GM12875 (cell line): ENCODE data around the gene PRR18.

Experiments used
- H3K4me3 ChIP-seq: one replicate; pipeline ENCODE4 v1.5.1; 2011; ENCODE audit warnings: low read depth, low read length, control low read depth
- TF ChIP-seq, protein P1 (sequence below): IDR thresholded peaks from 2 replicates; pipeline ENCODE4 v1.5.1; 2011; ENCODE audit warnings: low read depth, mild to moderate bottlenecking, control low read depth, inconsistent platforms, low read length, moderate library complexity, borderline replicate concordance; ENCODE audit not compliant: insufficient read depth

The PRR18 gene

DNA sequence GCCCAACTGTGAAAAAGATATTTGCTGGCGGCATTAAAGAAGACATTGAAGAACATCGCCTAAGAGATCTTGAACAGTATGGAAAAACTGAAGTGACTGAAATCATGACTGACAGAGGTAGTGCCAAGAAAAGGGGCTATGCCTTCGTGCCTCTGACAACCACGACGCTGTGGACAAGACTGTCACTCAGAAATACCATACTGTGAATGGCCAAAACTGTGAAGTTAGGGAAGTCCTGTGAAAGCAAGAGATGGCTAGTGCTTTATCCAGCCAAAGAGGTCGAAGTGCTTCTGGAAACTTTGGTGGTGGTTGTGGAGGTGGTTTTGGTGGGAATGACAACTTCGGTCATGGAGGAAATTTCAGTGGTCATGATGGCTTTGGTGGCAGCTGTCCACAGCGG, 26.7 kb upstream of the PRR18 start:
- no peak overlapping the region for H3K4me3 ChIP-seq
- TF ChIP-seq, protein P1, sequence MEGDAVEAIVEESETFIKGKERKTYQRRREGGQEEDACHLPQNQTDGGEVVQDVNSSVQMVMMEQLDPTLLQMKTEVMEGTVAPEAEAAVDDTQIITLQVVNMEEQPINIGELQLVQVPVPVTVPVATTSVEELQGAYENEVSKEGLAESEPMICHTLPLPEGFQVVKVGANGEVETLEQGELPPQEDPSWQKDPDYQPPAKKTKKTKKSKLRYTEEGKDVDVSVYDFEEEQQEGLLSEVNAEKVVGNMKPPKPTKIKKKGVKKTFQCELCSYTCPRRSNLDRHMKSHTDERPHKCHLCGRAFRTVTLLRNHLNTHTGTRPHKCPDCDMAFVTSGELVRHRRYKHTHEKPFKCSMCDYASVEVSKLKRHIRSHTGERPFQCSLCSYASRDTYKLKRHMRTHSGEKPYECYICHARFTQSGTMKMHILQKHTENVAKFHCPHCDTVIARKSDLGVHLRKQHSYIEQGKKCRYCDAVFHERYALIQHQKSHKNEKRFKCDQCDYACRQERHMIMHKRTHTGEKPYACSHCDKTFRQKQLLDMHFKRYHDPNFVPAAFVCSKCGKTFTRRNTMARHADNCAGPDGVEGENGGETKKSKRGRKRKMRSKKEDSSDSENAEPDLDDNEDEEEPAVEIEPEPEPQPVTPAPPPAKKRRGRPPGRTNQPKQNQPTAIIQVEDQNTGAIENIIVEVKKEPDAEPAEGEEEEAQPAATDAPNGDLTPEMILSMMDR: no peak

DNA sequence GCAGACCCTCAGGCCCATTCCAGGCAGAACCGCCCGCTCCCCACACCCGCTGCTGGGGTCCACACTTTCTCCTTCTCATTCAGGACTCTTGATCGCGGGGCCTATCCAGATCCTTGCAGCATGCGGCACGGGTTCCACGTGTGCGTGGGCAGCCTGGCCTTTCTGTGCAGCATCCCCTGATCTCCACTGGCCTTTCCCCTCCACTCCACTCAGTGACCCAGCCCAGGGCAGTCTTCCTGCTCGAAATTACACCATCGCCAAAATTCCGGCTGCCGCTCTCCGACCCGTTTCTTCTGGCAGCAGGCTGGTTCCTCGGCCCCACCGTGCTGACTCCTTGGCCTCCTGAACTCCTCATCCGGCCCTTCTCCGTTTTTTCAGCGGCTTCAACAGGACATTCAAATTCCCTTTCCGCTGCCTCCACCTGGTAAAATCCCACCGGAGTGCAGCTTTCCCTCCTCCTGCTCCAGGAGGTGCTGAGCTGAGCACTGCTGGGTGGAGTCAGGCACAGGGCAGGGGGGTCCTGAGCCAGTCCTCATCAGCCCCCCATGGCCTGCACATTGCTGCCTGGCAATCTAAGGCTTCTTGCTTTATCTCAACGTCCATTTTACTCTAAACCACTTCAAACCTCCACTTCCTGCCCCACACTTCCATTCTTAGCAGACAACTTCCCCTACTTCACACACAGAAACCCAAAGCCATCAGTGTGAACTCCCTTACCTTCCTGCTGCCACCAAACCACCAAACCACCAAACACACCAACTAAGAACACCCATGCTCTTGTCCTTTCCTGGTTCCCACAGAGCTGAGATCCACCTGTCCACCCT, 25.2 kb upstream of the PRR18 start:
- TF ChIP-seq, protein P1: no peak
- no peak overlapping the region for H3K4me3 ChIP-seq

DNA sequence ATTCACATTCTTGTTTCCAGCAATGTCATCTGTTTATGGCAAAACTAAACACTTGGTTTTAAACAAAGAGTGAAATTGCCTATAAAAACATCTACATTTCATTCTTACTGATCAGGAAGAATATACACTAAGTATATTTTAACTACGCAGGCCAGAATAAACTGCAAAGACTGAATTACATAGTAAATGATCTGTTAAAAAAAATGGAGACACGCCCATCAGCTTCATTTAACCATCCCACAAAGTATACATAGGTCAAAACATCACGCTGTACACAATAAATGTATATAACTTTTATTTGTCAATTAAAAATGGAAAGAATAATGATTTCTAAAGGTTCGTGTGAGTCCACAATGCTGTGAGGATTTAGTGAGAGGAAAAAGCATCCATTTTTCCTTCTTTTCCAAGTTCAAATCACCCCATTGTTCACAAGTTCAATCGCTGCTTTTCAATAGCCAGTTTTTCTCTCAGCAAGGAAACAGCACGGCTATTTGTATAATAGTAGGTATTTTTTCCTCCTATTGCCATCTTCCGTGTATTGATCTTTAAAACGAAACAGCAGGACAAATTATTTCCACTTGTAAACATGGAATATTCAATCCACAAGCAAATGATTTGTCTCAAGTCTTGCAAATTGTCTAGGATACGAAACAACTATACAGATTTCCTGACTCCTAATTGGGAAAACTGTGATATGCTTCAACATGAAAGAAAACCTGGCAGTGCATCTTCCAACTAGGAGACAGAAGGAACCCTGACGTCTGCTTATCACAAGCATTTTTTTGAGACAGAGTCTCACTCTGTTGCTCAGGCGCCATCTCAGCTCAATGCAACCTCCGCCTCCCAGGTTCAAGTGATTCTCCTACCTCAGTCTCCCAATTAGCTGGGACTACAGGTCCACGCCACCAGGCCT, 23.6 kb upstream of the PRR18 start:
- no peak overlapping the region for H3K4me3 ChIP-seq
- TF ChIP-seq, protein P1: no peak

DNA sequence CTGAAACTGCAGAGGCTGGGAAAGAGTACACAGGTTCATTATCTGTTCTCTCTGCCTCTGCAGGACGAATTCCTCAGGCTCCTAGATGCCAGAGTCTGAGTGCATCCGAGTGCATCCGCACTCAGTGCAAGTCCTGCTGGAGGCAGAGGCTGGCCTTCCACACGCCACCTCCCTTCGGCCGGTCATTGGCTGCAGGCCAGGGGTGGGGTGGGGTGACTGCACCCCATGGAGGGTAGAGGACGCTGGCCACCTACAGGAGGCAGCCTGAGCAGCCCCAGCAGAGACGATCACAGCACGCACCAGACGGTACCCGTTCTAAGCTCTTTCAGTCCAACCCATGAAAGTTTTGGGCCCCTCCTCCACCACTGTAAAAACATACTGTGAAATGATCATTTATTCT, 22.4 kb upstream of the PRR18 start:
- no peak overlapping the region for H3K4me3 ChIP-seq
- TF ChIP-seq, protein P1: no peak

DNA sequence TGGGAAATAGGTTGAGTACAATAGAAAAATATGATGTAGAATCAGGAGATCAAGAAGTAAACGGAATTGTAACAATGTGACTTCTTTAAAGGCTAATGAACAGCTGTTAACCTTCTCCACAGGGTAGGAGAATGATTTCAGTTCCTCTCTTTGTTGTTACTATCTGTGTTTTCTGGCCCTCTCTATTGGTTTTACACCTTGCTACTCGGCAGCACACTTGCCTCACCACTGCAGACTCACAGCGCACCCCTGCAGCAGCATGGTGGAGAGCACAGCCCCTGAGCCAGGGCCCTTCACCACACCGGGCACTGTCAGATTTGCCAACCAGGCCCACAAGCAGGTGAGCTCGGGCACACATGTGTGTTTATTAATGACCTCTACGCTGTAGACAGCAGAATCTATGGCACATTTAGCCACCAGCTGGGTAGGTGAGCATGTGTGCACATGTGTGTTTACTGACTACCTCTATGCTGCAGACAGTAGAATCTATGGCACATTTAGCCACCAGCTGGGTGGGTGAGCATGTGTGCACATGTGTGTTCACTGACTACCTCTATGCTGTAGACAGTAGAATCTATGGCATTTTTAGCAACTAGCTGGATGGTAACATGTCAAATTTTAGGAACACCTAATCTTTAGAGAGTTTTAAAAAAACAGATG, 17.3 kb upstream of the PRR18 start:
- TF ChIP-seq, protein P1: no peak
- no peak overlapping the region for H3K4me3 ChIP-seq

DNA sequence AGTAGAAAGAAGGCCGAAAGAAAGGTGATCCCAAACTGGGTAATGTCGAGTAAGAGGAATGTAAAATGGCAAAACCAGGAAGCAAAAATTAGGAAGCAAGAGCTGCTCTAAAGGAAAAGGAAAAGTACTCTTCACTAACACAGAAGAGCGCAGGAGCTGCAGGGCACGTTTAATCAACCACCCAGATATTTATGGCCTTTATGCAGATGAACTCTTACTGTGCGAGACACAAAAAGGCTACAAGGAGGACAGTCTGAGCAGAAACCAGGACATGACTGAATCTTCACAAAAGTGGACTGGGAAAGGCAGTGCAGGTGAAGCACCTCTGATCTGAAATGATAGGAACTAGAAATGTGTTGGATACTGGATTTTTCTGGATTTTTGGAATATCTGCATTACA, 15.2 kb upstream of the PRR18 start:
- TF ChIP-seq, protein P1: no peak
- no peak overlapping the region for H3K4me3 ChIP-seq
